ENCODE results near the gene TAGLN3.
"Not testable (repeated sequence)": the region's sequence is repeated elsewhere in the genome, so short reads cannot be mapped to it uniquely, and the experiment has no call there.

Gene TAGLN3

DNA sequence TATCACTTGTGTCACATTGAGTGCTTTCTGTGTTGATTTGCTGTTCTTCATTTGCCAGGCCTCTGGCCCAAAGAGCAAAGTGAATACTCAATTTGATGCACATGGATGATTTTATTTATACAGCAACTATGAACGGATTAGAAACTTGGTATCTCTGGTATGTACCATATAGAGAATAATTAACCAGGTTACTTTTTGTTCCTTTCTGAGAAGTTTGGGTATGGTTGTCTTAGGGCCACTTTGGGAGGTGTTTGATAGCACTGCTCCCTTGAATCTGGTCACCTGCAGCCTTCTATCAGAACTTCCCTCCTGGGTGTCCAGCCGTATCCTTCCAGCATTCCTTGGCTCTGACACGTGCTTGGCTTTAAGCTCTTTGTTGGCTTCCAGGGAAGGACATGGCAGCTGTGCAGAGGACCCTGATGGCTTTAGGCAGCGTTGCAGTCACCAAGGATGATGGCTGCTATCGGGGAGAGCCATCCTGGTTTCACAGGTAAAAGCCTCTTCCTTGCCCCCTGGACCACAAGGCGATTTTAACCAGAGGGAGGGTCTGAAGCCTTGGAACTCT lies 12.7 kb downstream of the TAGLN3 start:
- DNase-seq = no peak

DNA sequence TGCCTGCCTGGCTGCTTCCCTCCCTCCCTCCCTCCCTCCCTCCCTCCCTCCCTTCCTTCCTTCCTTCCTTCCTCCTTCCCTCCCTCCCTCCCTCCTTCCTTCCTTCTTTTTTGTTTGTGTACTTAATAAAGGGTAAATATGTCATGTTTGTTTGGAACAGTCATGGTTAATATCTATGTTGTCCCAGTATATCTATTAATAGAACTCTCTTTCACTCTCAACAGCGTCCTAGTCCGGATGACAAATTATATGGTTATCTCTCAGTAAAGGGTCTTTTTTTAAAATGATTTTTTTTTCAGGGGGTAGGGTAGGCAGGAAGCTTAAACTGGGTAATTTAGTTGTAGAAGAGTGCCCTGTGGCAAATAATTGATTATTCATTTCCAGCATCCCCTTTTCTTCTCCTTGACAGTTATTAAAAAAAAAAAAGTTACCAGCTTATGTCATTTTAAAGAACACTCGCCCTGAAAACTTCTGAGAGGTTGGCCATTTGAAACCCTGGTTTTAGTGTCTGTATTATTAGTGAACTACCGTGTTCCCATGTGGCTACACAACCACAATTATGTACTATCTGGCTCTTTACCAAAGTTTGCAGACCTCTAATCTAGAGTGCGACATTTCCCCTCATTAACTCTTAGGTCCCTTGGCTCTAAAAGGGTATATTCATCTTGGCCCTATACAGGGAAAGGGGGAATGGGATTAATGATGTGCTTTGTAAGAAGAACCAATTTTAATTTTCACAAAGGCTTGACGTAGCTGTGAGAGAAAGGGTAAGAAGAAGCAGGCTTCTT lies 13.7 kb downstream of the TAGLN3 start:
- no peak for DNase-seq

DNA sequence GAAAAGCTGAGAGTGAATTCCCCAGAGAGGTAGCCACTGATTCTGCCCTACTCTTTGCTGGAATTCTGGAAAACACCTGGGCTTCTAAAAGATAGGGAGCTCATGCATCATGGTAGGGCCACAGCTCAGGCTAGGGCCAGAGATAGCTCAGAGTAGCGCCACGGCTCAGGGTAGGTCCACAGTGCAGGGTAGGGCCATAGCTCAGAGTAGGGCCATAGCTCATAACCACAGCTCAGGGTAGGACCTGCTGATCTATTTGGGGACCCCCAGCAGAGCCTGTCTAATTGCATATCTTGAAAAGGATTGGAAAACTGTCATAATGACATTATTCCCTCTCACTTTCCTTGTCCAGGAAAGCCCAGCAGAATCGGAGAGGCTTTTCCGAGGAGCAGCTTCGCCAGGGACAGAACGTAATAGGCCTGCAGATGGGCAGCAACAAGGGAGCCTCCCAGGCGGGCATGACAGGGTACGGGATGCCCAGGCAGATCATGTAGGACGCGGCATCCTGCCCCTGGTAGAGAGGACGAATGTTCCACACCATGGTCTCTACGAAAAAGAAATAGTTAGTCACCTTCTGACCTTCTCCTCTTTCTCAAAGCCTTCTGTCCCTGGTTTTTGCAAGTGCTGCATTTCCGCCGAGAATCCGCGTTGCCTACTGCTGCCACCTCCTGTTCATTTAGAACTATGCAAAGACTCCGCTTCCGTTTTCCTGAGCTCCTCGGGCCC lies 14.5 kb downstream of the TAGLN3 start:
- DNase-seq = peak; percentile 78

DNA sequence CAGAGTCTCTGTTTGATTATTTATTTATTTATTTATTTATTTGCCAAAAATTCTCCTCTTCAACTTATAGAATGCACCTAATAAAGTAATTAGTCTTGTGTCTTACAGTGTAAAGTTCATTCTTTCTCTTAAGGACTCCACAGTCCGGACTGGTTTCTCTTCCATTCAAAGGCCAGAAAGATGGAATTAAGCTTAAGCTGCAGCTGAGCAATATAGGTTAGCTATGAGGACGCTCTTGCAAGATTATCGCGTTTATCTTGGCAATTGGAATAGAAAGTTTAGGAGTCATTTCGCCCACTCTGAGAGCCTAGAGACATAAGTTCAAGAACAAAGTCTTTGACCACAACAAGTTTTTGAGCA lies 15.0 kb downstream of the TAGLN3 start:
- no peak for DNase-seq

DNA sequence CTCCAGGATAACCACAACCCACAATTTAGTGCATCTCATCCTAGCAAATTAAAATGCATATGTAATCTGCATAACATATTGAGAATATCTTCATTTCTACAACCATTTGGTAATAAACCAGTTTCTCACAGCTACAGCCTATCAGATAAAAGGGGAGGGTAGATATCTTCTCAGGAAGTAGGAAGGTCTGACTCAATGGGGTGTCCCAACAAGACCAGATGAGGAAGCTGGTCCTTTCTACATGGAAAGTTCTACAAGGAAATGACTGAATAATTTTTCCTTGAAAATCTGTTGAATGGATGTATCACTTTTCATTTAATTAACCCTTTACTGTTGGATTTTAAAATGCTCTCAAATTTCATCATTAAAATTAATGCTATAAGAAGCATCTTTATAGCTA lies 18.4 kb downstream of the TAGLN3 start:
- no peak for DNase-seq

DNA sequence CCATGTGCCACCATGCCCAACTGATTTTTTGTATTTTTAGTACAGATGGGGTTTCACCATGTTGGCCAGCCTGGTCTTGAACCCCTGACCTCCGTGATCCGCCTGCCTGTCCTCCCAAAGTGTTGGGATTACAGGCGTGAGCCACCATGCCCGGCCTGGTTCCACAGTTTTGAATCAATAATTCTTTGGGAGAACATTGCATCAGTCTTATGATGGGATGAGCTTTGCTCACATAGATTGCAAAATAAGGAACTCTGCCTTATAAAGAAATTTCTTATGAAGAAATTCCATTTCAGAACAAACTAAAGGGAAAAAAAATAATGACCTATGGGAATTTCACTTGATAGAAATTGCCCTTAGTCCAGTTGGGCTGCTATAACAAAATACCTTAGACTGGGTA lies 20.0 kb downstream of the TAGLN3 start:
- no peak for DNase-seq

DNA sequence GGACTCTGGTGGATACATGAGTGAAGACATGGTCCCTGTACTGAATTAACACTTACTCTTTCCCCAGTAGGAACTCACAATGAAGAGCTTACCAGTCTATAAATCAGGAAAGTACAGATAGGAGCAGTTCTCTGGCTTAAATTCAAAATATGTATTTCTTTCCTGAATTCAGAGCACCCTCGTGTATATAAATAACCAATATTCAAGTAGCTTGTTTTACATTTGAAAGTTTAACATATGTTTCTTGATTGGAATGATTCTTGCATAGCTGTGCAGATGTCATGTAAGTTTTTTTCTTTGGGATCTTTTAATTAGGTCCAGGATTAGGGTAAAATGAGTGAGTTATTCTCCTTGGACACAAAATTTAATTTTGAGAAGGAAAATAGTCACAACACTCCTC lies 21.0 kb downstream of the TAGLN3 start:
- DNase-seq = no peak

DNA sequence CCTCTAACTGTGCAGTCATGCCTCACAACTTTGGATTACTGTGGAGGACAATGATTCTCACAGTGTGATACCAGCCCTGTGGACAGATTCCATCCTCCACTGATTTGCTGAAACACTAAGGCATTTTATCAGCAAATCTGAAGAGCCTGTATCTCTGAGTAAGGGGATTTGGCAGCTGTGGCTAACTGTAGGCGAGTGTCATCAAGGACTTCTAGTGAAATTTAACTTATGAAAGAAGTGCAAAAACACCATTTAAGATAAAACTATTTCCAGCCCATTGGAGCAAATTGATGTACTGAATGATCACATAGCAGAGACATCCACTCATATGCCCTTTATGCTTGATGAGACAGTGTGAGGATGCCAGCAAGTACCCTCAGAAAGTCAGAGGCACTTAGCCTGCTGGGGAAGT lies 22.0 kb downstream of the TAGLN3 start:
- no peak for DNase-seq

DNA sequence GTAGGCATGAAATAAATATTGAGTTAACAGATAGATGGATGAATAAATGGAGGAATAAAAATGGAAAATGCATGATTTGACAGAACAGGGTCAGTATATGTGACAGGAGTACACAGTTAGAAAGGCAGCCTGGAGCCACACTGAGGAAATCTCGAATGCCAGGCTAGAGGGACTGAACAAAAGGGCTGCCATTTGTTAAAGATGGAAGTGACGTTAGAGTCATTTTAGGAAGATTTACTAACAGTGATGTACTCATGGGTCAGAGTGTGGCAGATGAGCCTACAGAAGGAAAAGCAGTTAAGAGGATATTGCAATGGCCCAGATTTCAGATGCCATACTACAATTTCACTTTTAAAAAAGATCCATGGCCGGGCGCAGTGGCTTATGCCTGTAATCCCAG lies 28.4 kb downstream of the TAGLN3 start:
- no peak for DNase-seq

DNA sequence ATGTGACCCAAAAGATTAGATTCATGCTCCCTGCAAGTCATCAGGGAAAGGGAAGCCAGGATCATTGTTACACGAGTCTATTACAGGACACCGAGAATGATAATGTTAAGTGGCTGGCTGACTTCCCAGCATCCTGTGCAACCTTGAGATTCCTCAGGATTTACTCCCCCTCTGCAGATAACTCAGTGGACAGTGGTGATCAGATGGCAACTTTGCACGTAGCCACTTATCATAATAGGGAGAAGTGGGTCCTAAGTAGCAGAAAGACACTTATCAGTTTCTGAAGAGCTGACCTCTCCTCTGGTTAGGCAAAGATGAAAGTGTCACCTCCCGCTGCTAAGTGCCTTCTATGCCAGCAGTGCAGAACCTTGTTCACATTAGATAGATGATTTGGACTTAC lies 29.1 kb downstream of the TAGLN3 start:
- no peak for DNase-seq

DNA sequence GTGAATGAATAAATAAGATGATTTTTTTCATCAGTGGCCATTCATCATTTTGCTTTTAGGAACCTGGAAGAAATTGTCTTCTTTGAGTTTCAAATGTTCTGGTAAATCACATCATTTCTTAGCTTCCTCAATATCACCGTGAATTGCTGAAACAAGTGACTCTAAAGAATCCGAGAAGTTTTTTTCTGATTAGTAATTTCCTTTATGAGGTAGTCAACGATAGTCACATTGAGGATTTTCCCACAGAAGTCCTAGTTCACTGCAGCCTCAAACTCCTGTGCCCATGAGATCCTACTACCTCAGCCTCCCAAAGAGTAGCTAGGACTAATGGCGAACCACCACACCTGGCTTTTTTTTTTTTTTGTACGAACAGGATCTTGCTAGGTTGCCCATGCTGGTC lies 32.2 kb downstream of the TAGLN3 start:
- no peak for DNase-seq

DNA sequence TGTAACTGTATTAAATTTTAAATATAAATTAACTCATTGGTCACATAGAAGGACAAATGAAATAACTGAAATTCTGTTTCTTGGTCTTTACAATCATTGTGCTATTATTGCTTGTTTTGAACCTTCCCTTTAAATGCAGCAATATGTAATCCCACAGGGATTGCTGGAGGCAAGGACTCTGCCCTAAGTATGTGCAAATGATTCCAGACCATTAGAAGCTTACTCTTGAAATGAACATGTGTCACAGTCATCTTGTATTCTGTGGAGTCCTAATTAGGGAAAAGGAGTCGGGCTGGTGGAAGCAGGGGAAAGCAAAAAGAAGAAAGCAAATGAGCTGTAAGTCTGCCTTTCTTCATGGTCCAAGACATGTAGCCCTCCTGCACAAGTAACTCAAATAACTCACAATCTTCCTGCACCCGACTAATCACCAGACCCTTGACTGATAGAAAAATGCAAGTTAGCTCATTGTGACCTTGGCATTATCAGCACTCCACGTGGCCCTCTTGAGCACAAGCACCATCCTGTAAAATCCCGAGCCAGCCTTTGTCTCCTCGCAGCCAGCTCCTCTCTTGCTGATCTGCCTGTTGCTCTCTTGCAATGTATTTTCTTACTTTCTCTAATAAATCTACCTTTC lies 33.5 kb downstream of the TAGLN3 start:
- DNase-seq = no peak

DNA sequence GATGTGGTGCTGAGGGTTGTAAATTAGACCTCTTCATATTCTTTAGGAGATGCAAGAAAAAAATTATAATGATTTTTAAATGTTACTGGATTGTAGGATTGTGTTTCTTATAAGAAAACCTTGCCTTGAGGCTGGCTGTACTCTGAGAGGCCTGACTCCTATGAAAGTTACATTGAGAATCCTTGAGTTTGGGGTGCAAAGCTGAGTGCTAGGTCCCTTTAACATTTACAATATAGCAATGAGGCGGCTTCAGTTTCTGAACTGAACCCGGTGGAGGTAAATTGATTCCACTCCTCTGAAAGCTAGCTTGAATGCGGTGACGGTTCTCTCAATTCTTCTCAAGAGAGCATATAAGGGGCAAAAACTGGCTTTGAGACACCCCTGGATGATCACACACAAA lies 35.7 kb downstream of the TAGLN3 start, which contains the start of gene TMPRSS7:
TSS of gene TMPRSS7 (plus strand) at position 301 of the 400 bp plus-strand sequence. CDS start 110 bp downstream, outside the sequence.
- no peak for DNase-seq

DNA sequence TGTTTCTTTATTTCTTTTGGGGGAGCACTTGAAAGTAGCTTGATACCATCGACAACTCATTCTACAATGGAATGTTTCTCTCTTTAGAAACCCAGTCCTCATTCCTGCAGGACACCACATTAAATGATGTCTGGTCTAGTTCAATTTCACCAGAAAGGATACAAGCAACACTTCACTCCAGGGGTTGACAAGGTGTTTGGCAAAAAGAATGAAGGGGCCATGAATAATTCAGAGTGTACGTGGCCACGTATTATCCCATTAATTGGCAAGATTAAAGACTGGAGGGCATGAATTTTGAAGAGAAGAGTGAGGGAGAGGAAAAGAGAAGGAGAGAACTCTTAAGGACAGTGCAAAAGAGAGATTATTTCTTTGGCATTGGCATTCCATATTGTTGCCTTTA lies 36.5 kb downstream of the TAGLN3 start:
- no peak for DNase-seq

DNA sequence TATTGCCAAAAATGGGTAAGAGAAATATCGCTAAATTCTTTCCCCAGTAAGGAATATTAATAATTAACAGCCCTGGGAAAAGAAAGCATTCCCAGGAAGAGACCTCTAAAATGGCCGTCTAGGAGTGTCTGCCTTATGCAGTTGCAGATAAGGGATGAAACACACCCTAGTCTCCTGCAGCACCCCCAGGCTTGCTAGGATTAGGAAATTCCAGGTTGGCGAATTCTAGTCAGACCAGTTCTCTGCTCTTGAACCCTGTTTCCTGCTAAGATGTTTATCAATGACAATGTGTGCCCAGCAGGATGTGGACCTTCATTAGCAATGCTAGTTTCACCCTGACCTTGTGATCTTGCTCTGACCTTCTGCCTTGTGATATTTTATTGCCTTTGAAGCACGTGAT lies 38.5 kb downstream of the TAGLN3 start:
- DNase-seq = not testable (repeated sequence)

DNA sequence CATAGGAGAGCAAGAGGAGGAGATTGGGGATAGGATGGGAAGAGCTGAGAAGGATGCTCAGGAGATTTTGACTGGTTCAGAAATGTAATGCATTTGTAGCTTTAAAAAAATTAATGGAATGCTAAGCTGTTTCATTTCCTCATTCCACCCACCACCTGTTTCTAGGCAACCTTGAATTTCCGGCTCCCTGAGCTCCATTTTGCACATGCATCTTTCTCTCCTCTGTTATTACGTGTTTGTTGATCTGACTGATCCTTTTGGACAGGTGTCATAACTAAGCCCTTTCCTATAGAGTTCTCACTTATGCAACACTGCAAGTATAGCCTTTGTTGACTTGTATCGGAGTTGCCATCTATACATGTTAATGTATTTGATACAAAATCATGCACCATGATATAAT lies 40.1 kb downstream of the TAGLN3 start:
- DNase-seq = no peak

DNA sequence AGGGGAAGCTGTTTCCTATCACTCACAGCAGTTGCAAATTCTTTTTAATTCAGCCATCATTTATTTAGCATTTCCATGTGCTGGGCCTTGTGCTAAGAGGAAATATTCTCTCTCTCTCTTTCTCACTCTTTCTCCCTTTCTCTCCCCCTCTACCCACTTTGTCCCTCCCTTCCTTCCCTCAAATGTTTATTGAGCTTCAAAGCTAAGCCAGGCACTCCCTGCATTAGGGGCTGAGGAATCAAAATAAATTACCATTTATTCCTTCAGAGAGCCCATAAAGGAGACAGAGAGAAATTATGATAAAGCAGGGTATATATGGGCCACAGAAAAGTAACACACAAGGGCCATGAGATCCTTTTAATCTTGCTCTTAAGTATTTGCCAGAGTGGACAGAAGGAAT lies 42.6 kb downstream of the TAGLN3 start:
- no peak for DNase-seq

DNA sequence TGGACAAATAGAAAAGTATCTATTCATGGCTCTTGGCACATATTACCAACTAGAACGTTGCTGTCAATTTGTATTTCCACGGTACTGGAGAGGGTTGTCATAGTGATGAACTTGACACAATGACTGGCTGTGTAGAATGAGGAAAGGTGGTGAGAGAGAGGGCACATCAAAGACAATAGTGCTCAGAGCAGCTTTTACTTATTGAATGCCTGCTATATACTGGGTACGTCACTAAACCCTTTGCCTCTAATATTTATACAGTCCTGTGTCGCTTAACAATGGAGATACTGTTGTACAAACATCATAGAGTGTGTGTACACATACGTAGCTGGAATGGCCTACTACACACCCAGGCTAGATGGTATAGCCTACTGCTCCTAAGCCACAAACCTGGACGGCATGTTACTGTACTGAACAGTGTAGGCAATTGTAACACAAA lies 44.1 kb downstream of the TAGLN3 start:
- DNase-seq = no peak

DNA sequence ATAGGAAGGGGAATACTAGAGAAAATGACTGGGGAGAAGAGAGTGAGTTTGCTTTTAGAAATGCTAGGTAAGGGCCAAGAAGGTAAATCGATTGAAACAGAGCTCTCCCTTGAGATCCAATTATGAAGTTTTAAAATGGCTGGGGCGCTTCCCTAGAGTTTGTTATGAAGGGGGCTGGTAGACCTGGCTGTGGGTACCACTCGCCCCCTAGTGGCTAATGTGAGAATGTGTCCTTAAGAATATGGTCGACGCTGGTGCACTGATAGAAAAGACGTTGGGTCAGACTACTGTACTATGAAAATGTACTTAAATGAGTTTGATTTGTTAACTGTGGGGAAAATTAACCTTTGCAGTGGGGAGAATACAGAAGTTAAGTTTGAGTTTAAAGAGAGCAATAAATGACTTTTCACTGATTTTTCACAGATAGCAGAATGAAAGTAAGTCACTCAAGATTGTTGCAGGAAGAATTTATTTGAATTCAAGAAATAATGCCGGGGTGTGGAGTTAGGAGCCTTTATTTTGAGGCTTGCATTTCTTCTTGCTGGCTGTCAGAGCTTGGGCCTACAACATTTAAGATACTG lies 45.0 kb downstream of the TAGLN3 start:
- peak; percentile 79 for DNase-seq

DNA sequence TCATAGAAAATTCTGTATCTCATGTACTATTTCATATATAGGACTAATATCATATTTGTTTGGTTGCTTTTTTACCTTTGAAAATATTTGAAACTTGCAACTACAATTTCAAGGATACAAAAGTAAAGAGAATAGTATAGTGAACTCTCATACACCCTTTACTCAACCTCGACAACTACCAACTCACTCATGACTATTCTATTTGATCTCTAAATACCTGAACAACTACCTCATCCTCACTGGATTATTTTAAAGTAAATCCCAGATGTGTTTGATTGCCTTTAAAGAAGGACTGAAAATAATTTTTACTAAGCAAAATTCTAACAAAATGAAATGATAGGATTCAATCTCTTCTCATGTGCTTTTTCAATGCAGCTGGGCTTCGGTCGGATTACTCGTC lies 47.9 kb downstream of the TAGLN3 start:
- no peak for DNase-seq

DNA sequence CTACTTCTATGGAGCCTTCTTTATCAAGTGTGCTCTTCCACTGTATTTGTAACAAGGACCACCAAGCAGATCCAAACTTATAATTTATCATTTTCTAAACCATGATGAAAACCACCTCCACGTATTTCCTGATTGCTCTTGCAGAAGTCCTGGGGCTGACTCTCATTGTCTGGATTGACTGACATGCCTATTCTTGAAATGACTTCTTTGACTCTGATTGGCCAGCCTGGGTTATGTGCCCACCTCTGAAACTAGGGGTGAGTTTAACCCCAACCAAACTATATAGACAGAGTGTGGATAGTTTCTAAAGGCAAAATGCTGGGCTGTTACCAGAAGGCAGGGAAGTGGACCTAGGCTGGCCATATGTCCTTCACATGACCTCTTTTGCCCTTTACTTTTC lies 48.5 kb downstream of the TAGLN3 start:
- DNase-seq = peak; percentile 8

DNA sequence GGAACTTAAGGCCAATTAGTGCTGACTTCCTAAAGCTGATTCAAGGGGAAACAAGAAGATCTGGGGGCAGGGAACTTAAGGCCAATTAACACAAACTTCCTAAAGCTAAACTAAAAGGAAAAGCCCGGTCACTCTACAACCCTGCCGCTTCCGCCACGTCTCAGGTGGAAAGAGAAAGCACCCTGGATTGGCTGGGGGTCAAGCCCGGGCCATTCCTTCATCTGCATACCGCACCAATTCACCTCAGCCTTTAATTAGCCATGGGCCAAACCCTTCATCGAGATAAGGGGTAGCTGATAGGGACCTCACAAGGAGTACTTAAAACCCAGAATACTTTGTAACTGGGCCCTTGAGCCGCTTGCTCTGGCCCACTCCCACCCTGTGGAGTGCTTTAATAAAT lies 50.2 kb downstream of the TAGLN3 start:
- DNase-seq = no peak

DNA sequence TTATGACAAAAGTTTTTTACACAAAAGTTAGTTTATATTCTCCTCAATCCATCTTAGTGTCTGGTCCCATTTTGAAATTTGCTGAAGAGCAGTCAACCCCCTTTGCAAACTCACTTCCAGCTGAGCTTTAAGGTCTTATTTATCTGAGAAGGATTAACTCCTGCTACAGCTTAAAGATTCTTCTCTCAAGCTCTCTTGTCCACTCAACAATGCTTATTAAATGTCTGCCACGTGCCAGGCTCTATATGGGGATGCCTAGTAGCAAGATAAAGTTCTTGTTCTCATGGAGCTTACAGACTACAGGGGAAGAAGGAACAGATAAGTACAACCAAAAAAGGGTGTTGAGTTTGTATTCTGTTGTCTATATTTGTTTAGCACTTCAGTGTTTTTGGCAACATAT lies 54.5 kb downstream of the TAGLN3 start:
- DNase-seq = no peak

Measured in activated CD4-positive, alpha-beta T cell treated with anti-CD3 and anti-CD28 coated beads, Interleukin-2, Interleukin-6, amounts not matched to agents 100 ng/mL and 50 ng/mL, durations not matched to agents 16 hours and 8 hours (primary cell).